Kidney epithelial cell (primary cell): Measurements from ENCODE around the gene DAPK1. TPM values are rescaled to one million over a fixed set of nuclear protein-coding genes. Genes with fewer than 3 reads are reported as not detected.

Source experiments
- DNase-seq: peaks from one replicate; pipeline ENCODE4 v3.0.0-alpha.2; 2010; ENCODE audit warnings: low read depth
- H3K27me3 ChIP-seq: 2 replicates; pipeline ENCODE4 v1.6.0; 2011; ENCODE audit warnings: low read length; ENCODE audit not compliant: control insufficient read depth, insufficient read depth
- H3K36me3 ChIP-seq: 2 replicates; pipeline ENCODE4 v1.5.1; 2011; ENCODE audit warnings: low read length; ENCODE audit not compliant: control insufficient read depth, insufficient read depth
- H3K4me3 ChIP-seq: 2 replicates; pipeline ENCODE4 v1.5.1; 2011; ENCODE audit warnings: low read depth, mild to moderate bottlenecking, control low read depth, low read length
- total RNA-seq: library from RNA; depleted of rRNA; stranded (reverse); fragments of >200 nt; gene quantifications from 2 replicates; pipeline ENCODE4 v1.2.3, GENCODE V29; 2015
- TF ChIP-seq, protein P1 (sequence below): IDR thresholded peaks from 2 replicates; pipeline ENCODE4 v1.5.1; 2011; ENCODE audit warnings: mild to moderate bottlenecking, moderate library complexity, low read length, control low read depth, inconsistent platforms; ENCODE audit not compliant: insufficient read depth, poor library complexity, severe bottlenecking

Gene DAPK1
- total RNA-seq, 1 donor from 2014 or later, result 23.5 TPM

DNA sequence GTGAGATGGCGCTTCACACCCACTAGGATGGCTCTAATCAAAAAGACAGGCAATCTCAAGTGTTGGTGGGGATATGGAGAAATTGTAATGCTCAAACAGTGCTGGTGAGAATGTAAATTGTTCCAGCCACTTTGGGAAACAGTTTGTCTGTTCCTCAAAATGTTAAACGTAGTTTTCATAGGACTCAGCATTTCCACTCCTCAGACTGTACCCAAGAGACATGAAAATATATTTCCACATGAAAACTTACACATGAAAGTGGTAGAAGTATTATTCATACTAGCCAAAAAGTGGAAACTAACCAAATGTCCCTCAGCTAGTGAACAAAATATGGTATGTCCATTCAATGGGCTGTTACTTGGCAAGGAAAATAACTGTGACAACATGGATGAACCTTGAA, 120.6 kb downstream of the DAPK1 start:
- H3K27me3 ChIP-seq, result no peaks in the 10 kb centered on the region
- no peak for DNase-seq
- TF ChIP-seq, protein P1, sequence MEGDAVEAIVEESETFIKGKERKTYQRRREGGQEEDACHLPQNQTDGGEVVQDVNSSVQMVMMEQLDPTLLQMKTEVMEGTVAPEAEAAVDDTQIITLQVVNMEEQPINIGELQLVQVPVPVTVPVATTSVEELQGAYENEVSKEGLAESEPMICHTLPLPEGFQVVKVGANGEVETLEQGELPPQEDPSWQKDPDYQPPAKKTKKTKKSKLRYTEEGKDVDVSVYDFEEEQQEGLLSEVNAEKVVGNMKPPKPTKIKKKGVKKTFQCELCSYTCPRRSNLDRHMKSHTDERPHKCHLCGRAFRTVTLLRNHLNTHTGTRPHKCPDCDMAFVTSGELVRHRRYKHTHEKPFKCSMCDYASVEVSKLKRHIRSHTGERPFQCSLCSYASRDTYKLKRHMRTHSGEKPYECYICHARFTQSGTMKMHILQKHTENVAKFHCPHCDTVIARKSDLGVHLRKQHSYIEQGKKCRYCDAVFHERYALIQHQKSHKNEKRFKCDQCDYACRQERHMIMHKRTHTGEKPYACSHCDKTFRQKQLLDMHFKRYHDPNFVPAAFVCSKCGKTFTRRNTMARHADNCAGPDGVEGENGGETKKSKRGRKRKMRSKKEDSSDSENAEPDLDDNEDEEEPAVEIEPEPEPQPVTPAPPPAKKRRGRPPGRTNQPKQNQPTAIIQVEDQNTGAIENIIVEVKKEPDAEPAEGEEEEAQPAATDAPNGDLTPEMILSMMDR, result no peak
- no peaks in the 10 kb centered on the region for H3K36me3 ChIP-seq
- no peak overlapping the region for H3K4me3 ChIP-seq

DNA sequence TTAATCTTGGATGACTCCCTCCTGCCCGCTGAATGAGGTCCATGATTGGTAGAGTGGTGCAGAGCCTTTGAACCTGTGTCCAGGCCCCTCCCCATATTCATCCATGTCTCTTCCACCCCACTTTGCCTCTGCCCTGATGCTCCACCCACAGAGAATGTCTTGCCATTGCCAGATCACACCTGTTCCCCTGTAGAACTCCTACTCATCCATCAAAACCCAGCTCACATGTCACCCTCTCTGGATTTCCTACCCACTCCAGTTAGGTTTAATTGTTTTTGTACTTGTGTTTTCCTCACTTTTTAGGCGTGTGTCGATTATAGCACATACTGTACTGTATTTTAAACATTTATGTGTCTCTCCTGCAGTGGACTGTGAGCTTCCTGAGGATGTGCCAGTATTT, 121.3 kb downstream of the DAPK1 start:
- Histone ChIP-seq H3K27me3 (no peaks in the 10 kb centered on the region), H3K4me3 (no peak overlapping the region), H3K36me3 (no peaks in the 10 kb centered on the region)
- TF ChIP-seq, protein P1, result no peak
- DNase-seq, result no peak

- TF ChIP-seq, protein P1, result no peak
Measured at GRCh38 chr9:87619346-87619745, 121.7 kb downstream of the DAPK1 start.

DNA sequence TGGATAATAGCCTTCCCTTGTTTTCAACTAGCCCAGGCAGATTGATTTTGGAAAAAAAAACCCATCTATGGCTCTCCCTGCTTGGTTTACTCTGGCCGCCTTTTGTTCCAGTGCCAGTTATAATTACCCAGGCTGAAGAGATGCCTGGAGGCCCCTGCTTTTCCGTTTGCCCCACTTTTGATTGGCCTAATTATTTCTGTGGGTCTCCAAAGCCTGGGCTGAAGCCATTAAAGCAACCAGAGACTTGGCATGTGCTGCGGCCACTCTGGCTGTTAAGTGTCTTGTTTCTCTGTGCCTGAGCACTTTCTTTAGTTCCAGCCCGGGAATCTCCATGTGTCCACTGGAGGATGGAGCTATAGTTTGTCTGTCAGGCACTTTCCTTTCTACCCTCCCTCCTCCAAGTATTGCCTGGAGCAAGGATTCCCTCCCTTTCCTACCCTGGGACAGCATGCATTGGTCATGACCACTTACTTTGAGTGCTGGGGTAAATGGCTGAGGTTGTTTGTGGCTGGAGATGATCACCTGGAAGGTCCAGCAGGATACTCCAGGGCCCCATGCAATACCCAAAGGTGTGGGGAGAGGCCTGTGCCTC, 123.2 kb downstream of the DAPK1 start:
- no peaks in the 10 kb centered on the region for H3K27me3 ChIP-seq
- H3K36me3 ChIP-seq, result no peaks in the 10 kb centered on the region
- no peak overlapping the region for H3K4me3 ChIP-seq
- DNase-seq, result no peak
- TF ChIP-seq, protein P1, result no peak

More at GRCh38 chr9:87619346-87619745, 121.7 kb downstream of the DAPK1 start:
- Histone ChIP-seq H3K27me3 (no peaks in the 10 kb centered on the region), H3K4me3 (no peak overlapping the region), H3K36me3 (no peaks in the 10 kb centered on the region)
- DNase-seq, result no peak

DNA sequence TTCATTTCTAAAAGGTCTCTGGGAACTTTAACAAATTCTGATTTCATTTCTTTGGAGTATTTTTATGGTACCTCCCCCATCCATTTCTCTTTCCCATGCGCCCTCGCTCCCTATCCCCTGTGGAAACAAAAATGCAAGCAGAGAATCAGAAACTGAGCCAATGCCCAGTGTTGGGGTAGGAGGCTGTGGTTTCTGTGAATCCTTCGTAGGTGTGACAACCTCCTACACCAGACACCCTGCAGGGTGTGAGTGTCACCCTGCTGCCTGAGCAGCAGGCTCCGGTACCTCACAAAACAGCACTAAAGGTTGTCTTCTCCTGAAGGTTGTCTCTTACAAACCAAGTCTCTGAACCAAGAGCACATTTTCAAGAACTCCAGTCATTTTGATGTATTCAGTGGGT, 124.4 kb downstream of the DAPK1 start:
- no peaks in the 10 kb centered on the region for H3K27me3 ChIP-seq
- no peak overlapping the region for H3K4me3 ChIP-seq
- no peak for DNase-seq
- TF ChIP-seq, protein P1, result no peak
- no peaks in the 10 kb centered on the region for H3K36me3 ChIP-seq

GRCh38 chr9:87622923-87623322, 125.3 kb downstream of the DAPK1 start:
- Histone ChIP-seq H3K27me3 (no peaks in the 10 kb centered on the region), H3K4me3 (no peak overlapping the region), H3K36me3 (no peaks in the 10 kb centered on the region)
- TF ChIP-seq, protein P1, result no peak
- no peak for DNase-seq
